A549 (cell line): ENCODE results near the gene ZBTB25. TPM values are rescaled to one million over a fixed set of nuclear protein-coding genes. Genes with fewer than 3 reads are reported as not detected.

Experiments
- ATAC-seq, 2 experiments: fragments of 200-7000 bp in 1 of 2; fragments of >200 bp in 1 of 2; cut with Nextera tagmentation in 1 of 2; cut with Tn5 transposase in 1 of 2; 3 replicates each; pipeline versions ENCODE4 v1.8.0 to v1.9.1; 2018 to 2020; ENCODE audit warnings: mild to moderate bottlenecking in 1 of 2, moderate library complexity in 1 of 2
- CTCF ChIA-PET: fragments of 300-600 bp; sonication (Branson Sonifier 250); formaldehyde crosslinking; extraction: SDS; loops from one replicate; lab custom pipeline; 2021; ENCODE audit warnings: antibody characterized with exemption, inconsistent platforms; lab: Yijun Ruan, JAX
- POLR2A ChIA-PET: fragments of 350-600 bp; formaldehyde crosslinking; extraction: SDS; loops from one replicate; lab custom pipeline; 2021; ENCODE audit warnings: antibody characterized with exemption, inconsistent platforms; lab: Yijun Ruan, JAX
- DNase-seq, 2 experiments: peaks; one replicate each; pipeline versions ENCODE4 v3.0.0 to v3.0.0-alpha.2; 2011 to 2016; ENCODE audit warnings: low read depth in 1 of 2, low spot score in 1 of 2
- FAIRE-seq: peaks from 2 replicates; lab custom pipeline; 2011; peaks lifted over from hg19 to GRCh38; lab: Jason Lieb, UNC
- H3K27ac ChIP-seq, 2 experiments: fragments of >200 bp; sonication (Bioruptor Twin); formaldehyde crosslinking; 3 replicates each; pipeline ENCODE4 v1.5.1; 2016 to 2017
- H3K4me1 ChIP-seq: fragments of >200 bp; sonication (Bioruptor Twin); formaldehyde crosslinking; 3 replicates; pipeline ENCODE4 v1.6.1; 2016
- H3K4me2 ChIP-seq: fragments of >200 bp; sonication (Bioruptor Twin); formaldehyde crosslinking; 3 replicates; pipeline ENCODE4 v1.6.1; 2016
- H3K4me3 ChIP-seq: fragments of >200 bp; sonication (Bioruptor Twin); formaldehyde crosslinking; 3 replicates; pipeline ENCODE4 v1.5.1; 2016
- H3K9me3 ChIP-seq: fragments of >200 bp; sonication (Bioruptor Twin); formaldehyde crosslinking; 3 replicates; pipeline ENCODE4 v1.6.1; 2016
- BCL3 ChIP-seq: fragments of >200 bp; sonication (Bioruptor Twin); formaldehyde crosslinking; IDR thresholded peaks from 3 replicates; pipeline ENCODE4 v1.6.1; 2016
- CHD2 ChIP-seq: fragments of 150-350 bp; IDR thresholded peaks from 2 replicates; pipeline ENCODE4 v1.6.1; 2014; ENCODE audit warnings: low read length; ENCODE audit not compliant: partially characterized antibody
- CHD4 ChIP-seq: fragments of 200-600 bp; sonication (generic); IDR thresholded peaks from 2 replicates; pipeline ENCODE4 v1.6.1; 2016; ENCODE audit warnings: antibody characterized with exemption, mild to moderate bottlenecking, borderline replicate concordance
- EP300 ChIP-seq, 2 experiments: fragments of >200 bp; sonication (Bioruptor Twin); formaldehyde crosslinking; IDR thresholded peaks; 2 replicates in 1 of 2; 3 replicates in 1 of 2; pipeline ENCODE4 v1.6.1; 2016 to 2017
- FOSL2 ChIP-seq, 2 experiments: fragments of 450-650 bp in 1 of 2; fragments of >200 bp in 1 of 2; sonication (Bioruptor Twin) in 1 of 2; formaldehyde crosslinking; IDR thresholded peaks; 2 replicates each; pipeline versions ENCODE4 v1.5.0 to v1.6.1; 2016 to 2020; ENCODE audit warnings: mild to moderate bottlenecking in 1 of 2, moderate library complexity in 1 of 2
- GATA3 ChIP-seq: IDR thresholded peaks from 2 replicates; pipeline ENCODE4 v1.6.1; 2012; ENCODE audit warnings: borderline replicate concordance
- JUN ChIP-seq, 2 experiments: fragments of >200 bp; sonication (Bioruptor Twin); formaldehyde crosslinking; IDR thresholded peaks; 2 replicates in 1 of 2; 3 replicates in 1 of 2; pipeline ENCODE4 v1.6.1; 2016 to 2017
- JUNB ChIP-seq: fragments of >200 bp; sonication (Bioruptor Twin); formaldehyde crosslinking; IDR thresholded peaks from 2 replicates; pipeline ENCODE4 v1.6.1; 2016
- MYC ChIP-seq: IDR thresholded peaks from 2 replicates; pipeline ENCODE4 v1.6.1; 2012; ENCODE audit warnings: mild to moderate bottlenecking, inconsistent platforms, low read length, improper control_type of control experiment, borderline replicate concordance
- TFCP2L1 ChIP-seq: fragments of 250-450 bp; sonication (Bioruptor Pico); IDR thresholded peaks from 2 replicates; pipeline ENCODE4 v1.5.0; 2021; ENCODE audit warnings: mild to moderate bottlenecking
- ZNF302 ChIP-seq: fragments of 250-450 bp; sonication (Bioruptor Pico); IDR thresholded peaks from 2 replicates; pipeline ENCODE4 v1.9.0; 2021; ENCODE audit warnings: inconsistent platforms, mild to moderate bottlenecking, moderate library complexity
- WGBS: methylation state at CpG from one replicate; pipeline ENCODE4 v1.1.6; 2017; ENCODE audit errors: missing lambda C conversion rate; 5-methylcytosine and 5-hydroxymethylcytosine counted together
- polyA plus RNA-seq, 4 experiments: library from polyadenylated mRNA; depleted of rRNA in 3 of 4; stranded (reverse); fragments of >200 nt; fragmentation: RNase III in 1 of 4; extraction: RNeasy Plus Mini Kit Qiagen cat#74134 plus additional on column Dnase treatment in 1 of 4; gene quantifications; 2 replicates in 3 of 4; 3 replicates in 1 of 4; pipeline ENCODE4 v1.2.3, GENCODE V29; 2011 to 2017
- TF ChIP-seq, protein P1 (sequence below): fragments of >200 bp; sonication (Bioruptor Twin); formaldehyde crosslinking; IDR thresholded peaks from 3 replicates; pipeline ENCODE4 v1.5.1; 2016
- TF ChIP-seq, protein P2 (sequence below): IDR thresholded peaks from 2 replicates; pipeline ENCODE4 v1.6.1; 2012; ENCODE audit warnings: low read depth, borderline replicate concordance

The ZBTB25 gene
- polyA plus RNA-seq, 2 of the 4 experiments (the other 2 are of a cell fraction) = 5.4 to 15.0 TPM

- DNase-seq (no peak), FAIRE-seq (no peak), ATAC-seq (no peak)
- H3K4me3 ChIP-seq = no peak overlapping the region
- ChIA-PET POLR2A (no interaction called here), CTCF (interaction anchor here (0.6 to 4.6 kb wide), 4 partner anchors 8 to 129 kb away, joined by 3 to 25 read pairs (median 3); no protein-coding TSS in a partner anchor)
- no peaks in the 10 kb centered on the region for H3K9me3 ChIP-seq
- peak overlapping the region; percentile 61 for H3K4me2 ChIP-seq
- WGBS = 87% methylated on average over 6 of the region's 6 CpGs
- H3K4me1 ChIP-seq = peaks cover 37% of the 10 kb centered on the region
- peak overlapping the region; percentile 82 to 87 for H3K27ac ChIP-seq
- no peak for TF ChIP-seq MYC
- TF ChIP-seq CHD4 = no peak
- TF ChIP-seq CHD2 = no peak
- TF ChIP-seq, protein P1, sequence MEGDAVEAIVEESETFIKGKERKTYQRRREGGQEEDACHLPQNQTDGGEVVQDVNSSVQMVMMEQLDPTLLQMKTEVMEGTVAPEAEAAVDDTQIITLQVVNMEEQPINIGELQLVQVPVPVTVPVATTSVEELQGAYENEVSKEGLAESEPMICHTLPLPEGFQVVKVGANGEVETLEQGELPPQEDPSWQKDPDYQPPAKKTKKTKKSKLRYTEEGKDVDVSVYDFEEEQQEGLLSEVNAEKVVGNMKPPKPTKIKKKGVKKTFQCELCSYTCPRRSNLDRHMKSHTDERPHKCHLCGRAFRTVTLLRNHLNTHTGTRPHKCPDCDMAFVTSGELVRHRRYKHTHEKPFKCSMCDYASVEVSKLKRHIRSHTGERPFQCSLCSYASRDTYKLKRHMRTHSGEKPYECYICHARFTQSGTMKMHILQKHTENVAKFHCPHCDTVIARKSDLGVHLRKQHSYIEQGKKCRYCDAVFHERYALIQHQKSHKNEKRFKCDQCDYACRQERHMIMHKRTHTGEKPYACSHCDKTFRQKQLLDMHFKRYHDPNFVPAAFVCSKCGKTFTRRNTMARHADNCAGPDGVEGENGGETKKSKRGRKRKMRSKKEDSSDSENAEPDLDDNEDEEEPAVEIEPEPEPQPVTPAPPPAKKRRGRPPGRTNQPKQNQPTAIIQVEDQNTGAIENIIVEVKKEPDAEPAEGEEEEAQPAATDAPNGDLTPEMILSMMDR = no peak
- TF ChIP-seq, protein P2, sequence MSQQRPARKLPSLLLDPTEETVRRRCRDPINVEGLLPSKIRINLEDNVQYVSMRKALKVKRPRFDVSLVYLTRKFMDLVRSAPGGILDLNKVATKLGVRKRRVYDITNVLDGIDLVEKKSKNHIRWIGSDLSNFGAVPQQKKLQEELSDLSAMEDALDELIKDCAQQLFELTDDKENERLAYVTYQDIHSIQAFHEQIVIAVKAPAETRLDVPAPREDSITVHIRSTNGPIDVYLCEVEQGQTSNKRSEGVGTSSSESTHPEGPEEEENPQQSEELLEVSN = no peak
Observed at GRCh38 chr14:64439141-64439540, 64.5 kb downstream of the ZBTB25 start.

- 9% methylated on average over 3 of the region's 3 CpGs for WGBS
- Histone ChIP-seq H3K4me1 (peaks cover 37% of the 10 kb centered on the region), H3K27ac (peak overlapping the region; percentile 82 to 87), H3K4me2 (peak overlapping the region; percentile 61), H3K4me3 (no peak overlapping the region), H3K9me3 (no peaks in the 10 kb centered on the region)
- ChIA-PET CTCF (interaction anchor here (0.7 to 1.3 kb wide), 4 partner anchors 8 to 41 kb away, joined by 3 to 4 read pairs (median 3); no protein-coding TSS in a partner anchor), POLR2A (no interaction called here)
- FAIRE-seq (peak; percentile 74), ATAC-seq (peak; percentile 85 to 88), DNase-seq (peak; percentile 67 to 79)
- peak in 1 of 2 experiments; percentile 61; a peak in 1 of 5 replicates for TF ChIP-seq EP300 (IDR thresholded peaks at IDR 0.05)
- no peak; the same call in 1 of the 2 replicates for TF ChIP-seq FOSL2 (IDR thresholded peaks at IDR 0.05)
- TF ChIP-seq FOSL2 (CRISPR knock-in tag; IDR thresholded peaks at IDR 0.05) = peak; percentile 89
- peak; percentile 41; the same call in 1 of the 2 replicates for TF ChIP-seq ZNF302 (CRISPR knock-in tag)
- TF ChIP-seq CHD4 = no peak
- TF ChIP-seq JUN (IDR thresholded peaks at IDR 0.05) = peak in 1 of 2 experiments; percentile 24; a peak in 1 of 5 replicates
- TF ChIP-seq JUNB = peak; percentile 49; the same call in 1 of the 2 replicates
- no peak for TF ChIP-seq TFCP2L1 (CRISPR knock-in tag)
- no peak for TF ChIP-seq BCL3
- peak; percentile 29; the same call in 1 of the 2 replicates for TF ChIP-seq GATA3
Observed at GRCh38 chr14:64438181-64438841, 65.3 kb downstream of the ZBTB25 start.

- ATAC-seq (no peak), DNase-seq (no peak), FAIRE-seq (no peak)
- no peak overlapping the region for H3K27ac ChIP-seq
- peaks cover 32% of the 10 kb centered on the region for H3K4me1 ChIP-seq
- H3K4me3 ChIP-seq = no peak overlapping the region
- TF ChIP-seq FOSL2 (IDR thresholded peaks at IDR 0.05) (no peak), FOSL2 (CRISPR knock-in tag; IDR thresholded peaks at IDR 0.05) (no peak)
- H3K9me3 ChIP-seq = no peaks in the 10 kb centered on the region
- H3K4me2 ChIP-seq = no peak overlapping the region
- ChIA-PET POLR2A (no interaction called here), CTCF (interaction anchor here (0.7 to 2.3 kb wide), 5 partner anchors 11 to 236 kb away, joined by 3 to 6 read pairs (median 3); no protein-coding TSS in a partner anchor)
- WGBS = 92% methylated on average over 3 of the region's 3 CpGs
Observed at GRCh38 chr14:64434528-64434927, 69.1 kb downstream of the ZBTB25 start.
